ENCODE results near the gene SKI. TPM values are rescaled to one million over a fixed set of nuclear protein-coding genes. Genes with fewer than 3 reads are reported as not detected.

The SKI gene
- total and polyA plus RNA-seq, 9 of the 15 experiments (the other 6 are each of a cell fraction or from before 2014, with no cell fraction given): 0.10 to 60.5 (median 4.6) TPM

DNA sequence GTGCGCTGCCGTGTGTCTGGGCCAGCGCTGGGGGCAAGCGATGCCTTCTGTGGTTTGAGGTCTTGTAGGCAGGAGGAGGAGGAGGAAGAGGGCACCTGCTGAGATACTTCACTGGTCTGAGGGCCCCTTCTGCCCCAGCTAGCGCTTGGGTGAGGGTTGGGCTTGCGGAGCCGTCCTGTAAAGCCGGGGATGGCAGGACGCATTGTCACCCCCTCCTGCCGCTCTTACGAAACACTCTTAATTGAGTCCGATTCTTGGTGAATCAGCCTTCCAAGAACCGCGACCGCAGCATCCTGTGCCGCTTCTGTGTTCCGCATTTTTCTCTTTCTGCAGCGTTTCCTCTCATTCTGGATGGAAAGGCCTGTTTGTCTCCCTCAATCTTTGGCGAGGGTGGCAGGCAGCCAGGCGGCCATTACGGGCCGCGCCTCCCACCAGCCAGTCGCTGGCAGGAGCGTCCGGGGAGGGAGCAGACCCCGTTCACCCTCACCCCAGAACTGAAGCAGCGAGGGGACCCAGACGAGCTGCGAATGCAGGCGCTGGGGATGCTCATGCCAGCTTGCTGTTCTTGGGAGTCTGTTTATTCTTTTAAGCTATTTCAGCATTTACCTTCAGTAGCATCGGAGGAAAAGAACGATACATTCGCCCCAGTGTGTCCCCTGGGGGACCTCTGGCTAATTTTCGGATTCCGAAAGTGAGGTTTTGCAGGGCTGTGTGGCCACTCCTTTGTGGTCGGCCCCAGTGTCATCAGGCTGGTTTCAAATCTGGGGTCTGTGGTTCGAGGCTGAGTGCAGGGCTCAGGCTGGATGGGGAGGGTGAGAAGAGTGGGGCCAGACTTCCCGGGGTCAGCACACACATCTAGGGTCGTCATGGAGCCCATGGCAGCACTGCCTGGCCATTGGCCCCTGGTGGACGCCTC is 62.7 kb downstream of the SKI start (continued):
- TF ChIP-seq, protein P1, sequence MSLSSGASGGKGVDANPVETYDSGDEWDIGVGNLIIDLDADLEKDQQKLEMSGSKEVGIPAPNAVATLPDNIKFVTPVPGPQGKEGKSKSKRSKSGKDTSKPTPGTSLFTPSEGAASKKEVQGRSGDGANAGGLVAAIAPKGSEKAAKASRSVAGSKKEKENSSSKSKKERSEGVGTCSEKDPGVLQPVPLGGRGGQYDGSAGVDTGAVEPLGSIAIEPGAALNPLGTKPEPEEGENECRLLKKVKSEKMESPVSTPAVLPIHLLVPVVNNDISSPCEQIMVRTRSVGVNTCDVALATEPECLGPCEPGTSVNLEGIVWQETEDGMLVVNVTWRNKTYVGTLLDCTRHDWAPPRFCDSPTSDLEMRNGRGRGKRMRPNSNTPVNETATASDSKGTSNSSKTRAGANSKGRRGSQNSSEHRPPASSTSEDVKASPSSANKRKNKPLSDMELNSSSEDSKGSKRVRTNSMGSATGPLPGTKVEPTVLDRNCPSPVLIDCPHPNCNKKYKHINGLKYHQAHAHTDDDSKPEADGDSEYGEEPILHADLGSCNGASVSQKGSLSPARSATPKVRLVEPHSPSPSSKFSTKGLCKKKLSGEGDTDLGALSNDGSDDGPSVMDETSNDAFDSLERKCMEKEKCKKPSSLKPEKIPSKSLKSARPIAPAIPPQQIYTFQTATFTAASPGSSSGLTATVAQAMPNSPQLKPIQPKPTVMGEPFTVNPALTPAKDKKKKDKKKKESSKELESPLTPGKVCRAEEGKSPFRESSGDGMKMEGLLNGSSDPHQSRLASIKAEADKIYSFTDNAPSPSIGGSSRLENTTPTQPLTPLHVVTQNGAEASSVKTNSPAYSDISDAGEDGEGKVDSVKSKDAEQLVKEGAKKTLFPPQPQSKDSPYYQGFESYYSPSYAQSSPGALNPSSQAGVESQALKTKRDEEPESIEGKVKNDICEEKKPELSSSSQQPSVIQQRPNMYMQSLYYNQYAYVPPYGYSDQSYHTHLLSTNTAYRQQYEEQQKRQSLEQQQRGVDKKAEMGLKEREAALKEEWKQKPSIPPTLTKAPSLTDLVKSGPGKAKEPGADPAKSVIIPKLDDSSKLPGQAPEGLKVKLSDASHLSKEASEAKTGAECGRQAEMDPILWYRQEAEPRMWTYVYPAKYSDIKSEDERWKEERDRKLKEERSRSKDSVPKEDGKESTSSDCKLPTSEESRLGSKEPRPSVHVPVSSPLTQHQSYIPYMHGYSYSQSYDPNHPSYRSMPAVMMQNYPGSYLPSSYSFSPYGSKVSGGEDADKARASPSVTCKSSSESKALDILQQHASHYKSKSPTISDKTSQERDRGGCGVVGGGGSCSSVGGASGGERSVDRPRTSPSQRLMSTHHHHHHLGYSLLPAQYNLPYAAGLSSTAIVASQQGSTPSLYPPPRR (CRISPR knock-in tag; IDR thresholded peaks at IDR 0.05; ENCODE audit: borderline replicate concordance): no peak
- TF ChIP-seq NONO (IDR thresholded peaks at IDR 0.05; ENCODE audit: low read depth in 2 of 2, low read length in 1 of 2) (no peak), FOXK1 (CRISPR knock-in tag; IDR thresholded peaks at IDR 0.05; ENCODE audit: borderline replicate concordance) (no peak), ZNF174 (CRISPR knock-in tag; IDR thresholded peaks at IDR 0.05) (no peak), HMGXB4 (CRISPR knock-in tag; IDR thresholded peaks at IDR 0.05) (no peak), EP400 (IDR thresholded peaks at IDR 0.05) (no peak), SREBF1 (IDR thresholded peaks at IDR 0.05; ENCODE audit: borderline replicate concordance, low read depth, low read length) (no peak), GATAD2B (IDR thresholded peaks at IDR 0.05; ENCODE audit: borderline replicate concordance) (no peak), RBM15 (IDR thresholded peaks at IDR 0.05; ENCODE audit: insufficient read depth, low read length) (no peak), POLR2H (tag; IDR thresholded peaks at IDR 0.05; ENCODE audit: low read depth) (no peak), PTTG1 (tag; IDR thresholded peaks at IDR 0.05; ENCODE audit: low read depth) (no peak), ZNF134 (CRISPR knock-in tag; conservative IDR thresholded peaks at IDR 0.05) (no peak), GABPB1 (CRISPR knock-in tag; IDR thresholded peaks at IDR 0.05) (no peak), JUNB (CRISPR knock-in tag; conservative IDR thresholded peaks at IDR 0.05) (no peak; the same call in 1 of the 2 replicates), HNRNPK (IDR thresholded peaks at IDR 0.05; ENCODE audit: low read depth, low read length, poor library complexity, severe bottlenecking) (no peak)
- TF ChIP-seq, protein P2, sequence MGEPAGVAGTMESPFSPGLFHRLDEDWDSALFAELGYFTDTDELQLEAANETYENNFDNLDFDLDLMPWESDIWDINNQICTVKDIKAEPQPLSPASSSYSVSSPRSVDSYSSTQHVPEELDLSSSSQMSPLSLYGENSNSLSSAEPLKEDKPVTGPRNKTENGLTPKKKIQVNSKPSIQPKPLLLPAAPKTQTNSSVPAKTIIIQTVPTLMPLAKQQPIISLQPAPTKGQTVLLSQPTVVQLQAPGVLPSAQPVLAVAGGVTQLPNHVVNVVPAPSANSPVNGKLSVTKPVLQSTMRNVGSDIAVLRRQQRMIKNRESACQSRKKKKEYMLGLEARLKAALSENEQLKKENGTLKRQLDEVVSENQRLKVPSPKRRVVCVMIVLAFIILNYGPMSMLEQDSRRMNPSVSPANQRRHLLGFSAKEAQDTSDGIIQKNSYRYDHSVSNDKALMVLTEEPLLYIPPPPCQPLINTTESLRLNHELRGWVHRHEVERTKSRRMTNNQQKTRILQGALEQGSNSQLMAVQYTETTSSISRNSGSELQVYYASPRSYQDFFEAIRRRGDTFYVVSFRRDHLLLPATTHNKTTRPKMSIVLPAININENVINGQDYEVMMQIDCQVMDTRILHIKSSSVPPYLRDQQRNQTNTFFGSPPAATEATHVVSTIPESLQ (CRISPR knock-in tag; IDR thresholded peaks at IDR 0.05): no peak
- TF ChIP-seq, protein P3, sequence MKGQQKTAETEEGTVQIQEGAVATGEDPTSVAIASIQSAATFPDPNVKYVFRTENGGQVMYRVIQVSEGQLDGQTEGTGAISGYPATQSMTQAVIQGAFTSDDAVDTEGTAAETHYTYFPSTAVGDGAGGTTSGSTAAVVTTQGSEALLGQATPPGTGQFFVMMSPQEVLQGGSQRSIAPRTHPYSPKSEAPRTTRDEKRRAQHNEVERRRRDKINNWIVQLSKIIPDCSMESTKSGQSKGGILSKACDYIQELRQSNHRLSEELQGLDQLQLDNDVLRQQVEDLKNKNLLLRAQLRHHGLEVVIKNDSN (CRISPR knock-in tag; IDR thresholded peaks at IDR 0.05): no peak

Data from K562 (cell line).